Transverse colon (tissue), 3 donors: ENCODE data around the gene CREB3.

Source experiments
- EP300 ChIP-seq: sonication (generic); formaldehyde crosslinking; IDR thresholded peaks from one replicate; pipeline ENCODE4 v1.6.1; 2017; ENCODE audit warnings: antibody characterized with exemption, low read depth
- TF ChIP-seq, protein P1 (sequence below), 5 experiments: fragments of 200-600 bp in 3 of 5; fragments of 450-650 bp in 2 of 5; sonication (generic) in 3 of 5; IDR thresholded peaks; 1 replicate in 2 of 5; 2 replicates in 3 of 5; pipeline ENCODE4 v1.5.1; 2016 to 2017; ENCODE audit warnings: antibody characterized with exemption in 5 of 5, inconsistent platforms in 3 of 5, mild to moderate bottlenecking in 2 of 5, moderate library complexity in 1 of 5

DNA sequence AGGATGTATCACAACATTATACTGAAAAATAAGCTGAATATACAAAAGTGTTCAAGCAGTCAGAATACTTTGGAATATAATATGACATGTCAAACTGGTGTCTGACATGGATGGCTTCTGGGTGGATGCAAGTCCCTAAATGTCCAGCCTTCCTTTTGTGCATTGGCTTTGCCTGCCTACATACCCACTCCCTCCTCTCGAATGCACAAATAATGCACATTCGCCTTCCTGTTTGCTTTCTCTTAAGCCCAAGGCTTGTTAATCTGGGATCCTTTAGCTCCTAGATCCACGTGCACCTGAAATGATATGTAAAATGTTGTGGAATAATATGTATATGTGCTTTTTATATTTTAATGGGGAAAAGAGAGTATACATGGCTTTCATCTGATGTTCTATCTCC lies 46.0 kb downstream of the CREB3 start:
- TF ChIP-seq EP300, result no peak
- TF ChIP-seq, protein P1, sequence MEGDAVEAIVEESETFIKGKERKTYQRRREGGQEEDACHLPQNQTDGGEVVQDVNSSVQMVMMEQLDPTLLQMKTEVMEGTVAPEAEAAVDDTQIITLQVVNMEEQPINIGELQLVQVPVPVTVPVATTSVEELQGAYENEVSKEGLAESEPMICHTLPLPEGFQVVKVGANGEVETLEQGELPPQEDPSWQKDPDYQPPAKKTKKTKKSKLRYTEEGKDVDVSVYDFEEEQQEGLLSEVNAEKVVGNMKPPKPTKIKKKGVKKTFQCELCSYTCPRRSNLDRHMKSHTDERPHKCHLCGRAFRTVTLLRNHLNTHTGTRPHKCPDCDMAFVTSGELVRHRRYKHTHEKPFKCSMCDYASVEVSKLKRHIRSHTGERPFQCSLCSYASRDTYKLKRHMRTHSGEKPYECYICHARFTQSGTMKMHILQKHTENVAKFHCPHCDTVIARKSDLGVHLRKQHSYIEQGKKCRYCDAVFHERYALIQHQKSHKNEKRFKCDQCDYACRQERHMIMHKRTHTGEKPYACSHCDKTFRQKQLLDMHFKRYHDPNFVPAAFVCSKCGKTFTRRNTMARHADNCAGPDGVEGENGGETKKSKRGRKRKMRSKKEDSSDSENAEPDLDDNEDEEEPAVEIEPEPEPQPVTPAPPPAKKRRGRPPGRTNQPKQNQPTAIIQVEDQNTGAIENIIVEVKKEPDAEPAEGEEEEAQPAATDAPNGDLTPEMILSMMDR (IDR thresholded peaks at IDR 0.05), result no peak
